Activated CD4-positive, alpha-beta T cell treated with anti-CD3 and anti-CD28 coated beads, Interleukin-2, amount 10 ng/mL, durations not matched to agents 7 days and 5 days (primary cell): ENCODE results near the gene SATB2. TPM values are rescaled to one million over a fixed set of nuclear protein-coding genes. Genes with fewer than 3 reads are reported as not detected.

Experiments used
- CTCF ChIA-PET: fragments of 350-600 bp; sonication (Branson Sonifier 250); formaldehyde crosslinking; loops from one replicate; lab custom pipeline; 2021; ENCODE audit warnings: antibody characterized with exemption; lab: Charles Lee
- POLR2A ChIA-PET: fragments of 350-600 bp; sonication (Branson Sonifier 250); formaldehyde crosslinking; loops from one replicate; lab custom pipeline; 2021; ENCODE audit warnings: antibody characterized with exemption; lab: Charles Lee
- DNase-seq: peaks from one replicate; pipeline ENCODE4 v3.0.0-alpha.2; 2020
- H3K27ac Mint-ChIP-seq: one replicate; pipeline ENCODE4 v1.8.0; 2021; ENCODE audit warnings: mild to moderate bottlenecking, moderate library complexity, mixed read lengths
- H3K27me3 Mint-ChIP-seq: one replicate; pipeline ENCODE4 v1.8.0; 2021; ENCODE audit warnings: mixed read lengths
- H3K36me3 Mint-ChIP-seq: one replicate; pipeline ENCODE4 v1.8.0; 2021; ENCODE audit warnings: low read depth, mixed read lengths
- H3K4me1 Mint-ChIP-seq: one replicate; pipeline ENCODE4 v1.8.0; 2021; ENCODE audit warnings: mixed read lengths
- H3K4me3 Mint-ChIP-seq: one replicate; pipeline ENCODE4 v1.8.0; 2021; ENCODE audit warnings: mild to moderate bottlenecking, moderate library complexity, mixed read lengths
- H3K9me3 Mint-ChIP-seq: one replicate; pipeline ENCODE4 v1.8.0; 2021; ENCODE audit warnings: mixed read lengths
- total RNA-seq, 2 experiments: library from RNA; stranded (reverse); gene quantifications; one replicate each; pipeline ENCODE4 v1.2.3, GENCODE V29; 2021

Gene SATB2
- total RNA-seq, 2 experiments from 2014 or later, result 0.02 to 0.07 TPM

DNA sequence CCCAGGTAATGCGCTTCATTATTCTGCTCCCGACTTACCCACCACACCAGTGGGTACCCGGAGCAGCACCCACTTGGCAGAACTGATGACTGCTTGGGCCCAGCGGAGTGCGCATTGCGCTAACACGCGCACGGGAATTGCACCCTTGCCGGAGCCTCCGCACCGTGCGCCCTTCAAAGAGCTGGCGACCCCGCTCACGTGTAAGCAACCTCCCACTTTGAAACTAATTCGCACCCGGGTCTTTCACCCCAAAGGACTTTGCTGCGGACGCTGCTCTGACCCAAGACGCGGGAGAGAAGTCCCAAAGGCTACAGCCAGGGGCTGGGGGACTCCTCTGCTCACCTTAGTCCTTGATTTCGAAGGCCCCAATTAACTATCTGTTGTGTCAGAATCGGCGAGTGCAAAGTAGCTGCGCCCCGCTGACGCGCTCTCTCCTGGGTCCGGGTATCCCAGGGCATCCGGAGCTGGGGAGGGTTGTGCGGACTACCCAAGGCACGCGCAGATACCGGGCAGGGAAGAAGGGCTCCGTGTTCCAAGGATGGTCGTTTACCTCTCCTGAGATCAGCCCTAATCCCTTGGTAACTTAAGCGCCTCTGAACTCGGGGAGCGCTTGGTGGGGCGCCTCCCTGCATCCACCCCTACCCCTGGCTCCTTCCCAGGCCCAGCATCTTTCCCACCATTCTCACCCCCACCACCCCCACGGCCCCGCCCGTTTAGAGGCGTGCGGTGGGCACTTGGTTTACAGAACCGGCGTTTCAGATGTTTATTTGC is 13.1 kb upstream of the SATB2 start:
- DNase-seq, result no peak
- POLR2A ChIA-PET, result no interaction called here
- Mint-ChIP-seq H3K4me3 (no peak overlapping the region), H3K4me1 (peaks cover 3% of the 10 kb centered on the region), H3K36me3 (no peaks in the 10 kb centered on the region), H3K27me3 (peaks cover 84% of the 10 kb centered on the region), H3K27ac (no peak overlapping the region), H3K9me3 (no peaks in the 10 kb centered on the region)
- CTCF ChIA-PET, result interaction anchor here (1.6 to 1.8 kb wide), 2 partner anchors 8 to 10 kb away, joined by 7 to 8 read pairs; no protein-coding TSS in a partner anchor

DNA sequence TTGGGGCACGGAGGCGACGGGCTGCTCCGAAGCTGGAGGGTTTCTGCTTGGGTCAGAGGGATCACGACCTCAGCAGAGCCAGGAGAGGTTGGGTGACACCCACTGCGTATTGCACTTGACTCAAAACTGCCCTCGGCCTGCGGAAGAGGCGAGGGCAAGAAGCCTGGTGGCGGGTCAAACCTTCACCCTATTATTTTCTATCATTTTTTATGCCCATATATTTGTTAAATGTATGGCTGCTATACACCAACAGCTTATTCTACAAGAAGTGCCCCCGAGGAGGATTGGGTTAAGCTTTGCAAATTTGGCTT is 12.6 kb upstream of the SATB2 start:
- DNase-seq, result no peak

DNA sequence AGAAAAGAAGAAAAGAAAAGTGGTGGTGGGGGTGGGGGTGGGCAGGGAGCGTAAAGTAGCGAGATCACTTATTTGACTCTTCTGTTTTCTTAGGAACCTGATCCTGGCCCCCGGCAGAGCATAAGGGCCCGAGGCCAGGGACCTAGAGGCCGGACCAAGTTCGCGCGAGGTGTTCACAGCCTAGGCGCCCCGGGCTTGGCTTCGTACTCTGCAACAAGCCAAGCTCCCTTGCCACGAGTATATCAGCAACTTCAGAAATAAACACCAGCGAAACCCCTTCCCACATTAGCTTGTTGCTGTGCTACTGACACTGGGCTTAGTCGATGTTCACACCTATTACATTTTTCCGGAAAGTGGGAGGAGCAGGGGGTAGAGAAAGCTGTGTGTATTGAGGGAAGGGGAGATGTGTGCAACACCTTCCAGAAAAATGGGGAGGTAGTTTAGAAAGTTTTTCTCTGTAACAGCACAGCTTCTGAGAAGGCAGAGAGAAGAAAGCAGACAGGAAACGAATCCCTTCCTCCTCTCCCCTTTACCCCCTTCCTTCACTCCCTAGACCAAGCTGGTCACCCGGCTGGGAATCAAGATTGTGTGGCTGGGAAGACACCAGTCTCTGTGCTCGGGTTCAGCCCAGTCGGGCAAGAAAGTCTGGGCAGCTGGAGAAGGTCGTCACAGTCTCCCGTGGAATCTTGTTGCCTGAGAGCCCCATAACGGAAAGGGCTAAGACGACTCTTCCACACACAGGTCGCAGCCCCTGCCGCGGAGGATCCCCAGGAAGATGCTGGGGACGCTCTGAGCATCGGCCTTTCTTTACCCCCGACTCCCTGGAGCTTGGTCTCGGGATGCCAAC is 12.0 kb upstream of the SATB2 start:
- CTCF ChIA-PET, result interaction anchor here (1.1 to 1.8 kb wide), 2 partner anchors 11 to 16 kb away, joined by 4 to 8 read pairs; no protein-coding TSS in a partner anchor
- Mint-ChIP-seq H3K27ac (peak overlapping the region; percentile 5), H3K27me3 (peaks cover 90% of the 10 kb centered on the region), H3K4me3 (no peak overlapping the region), H3K9me3 (no peaks in the 10 kb centered on the region), H3K36me3 (peaks cover 2% of the 10 kb centered on the region), H3K4me1 (peaks cover 6% of the 10 kb centered on the region)
- no peak for DNase-seq
- POLR2A ChIA-PET, result no interaction called here

More for the DNA sequence above, 12.6 kb upstream of the SATB2 start:
- Mint-ChIP-seq H3K27me3 (peaks cover 88% of the 10 kb centered on the region), H3K36me3 (no peaks in the 10 kb centered on the region), H3K27ac (no peak overlapping the region), H3K9me3 (no peaks in the 10 kb centered on the region), H3K4me1 (peaks cover 3% of the 10 kb centered on the region), H3K4me3 (no peak overlapping the region)
- ChIA-PET POLR2A (no interaction called here), CTCF (interaction anchor here (1.1 to 1.8 kb wide), 2 partner anchors 10 to 17 kb away, joined by 4 to 8 read pairs; no protein-coding TSS in a partner anchor)

DNA sequence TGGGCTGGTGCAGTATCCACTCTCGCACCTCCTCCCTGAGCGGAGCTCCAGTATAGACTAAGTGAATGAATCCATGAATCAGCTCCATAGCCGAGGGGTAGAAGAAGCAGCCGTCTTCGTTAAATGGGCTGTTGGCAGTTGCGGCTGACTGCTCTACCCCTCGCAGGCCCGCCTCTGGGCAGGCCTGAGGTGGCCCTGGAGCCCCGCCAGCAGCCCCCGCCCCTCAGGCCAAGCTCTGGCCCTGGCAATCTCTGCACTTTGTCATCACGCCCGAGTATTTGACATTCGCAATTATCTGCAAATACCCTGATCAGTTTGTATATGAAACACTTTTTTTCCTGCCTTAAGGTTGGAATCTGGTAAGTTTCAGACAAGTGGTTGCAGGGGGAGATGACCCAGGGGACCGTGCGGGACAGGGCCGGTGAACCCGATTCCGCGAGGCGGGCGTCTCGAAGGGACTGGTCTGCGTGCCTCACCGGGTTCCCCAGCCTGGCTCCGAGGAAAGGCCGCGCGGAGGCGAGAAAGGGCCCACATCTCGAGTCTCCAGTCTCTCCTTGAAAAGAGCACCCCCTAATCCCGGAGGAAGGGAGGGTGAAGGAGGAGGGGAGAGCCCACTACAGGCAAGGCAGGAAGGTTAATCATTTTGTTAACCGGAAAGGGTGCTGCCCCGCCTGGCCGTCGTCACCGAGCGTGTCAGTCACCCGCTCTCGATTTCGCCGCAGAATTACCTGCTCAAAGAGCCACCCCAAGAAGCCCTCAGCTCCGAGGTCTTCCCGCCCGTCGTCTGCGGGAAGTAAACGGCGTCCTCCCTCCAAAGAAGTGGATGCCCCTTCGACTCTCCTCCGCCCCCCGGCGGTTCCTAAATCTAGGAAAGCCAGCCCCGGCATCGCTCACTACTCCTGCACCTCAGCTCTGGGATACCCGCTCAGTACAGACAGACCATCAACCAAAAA is 11.1 kb upstream of the SATB2 start:
- H3K27me3 Mint-ChIP-seq, result peaks cover 86% of the 10 kb centered on the region
- H3K9me3 Mint-ChIP-seq, result no peaks in the 10 kb centered on the region
- no peak for DNase-seq
- peaks cover 7% of the 10 kb centered on the region for H3K4me1 Mint-ChIP-seq
- peaks cover 2% of the 10 kb centered on the region for H3K36me3 Mint-ChIP-seq
- CTCF ChIA-PET, result interaction anchor here (1.1 kb wide), 1 partner anchor 15 kb away, joined by 4 read pairs; no protein-coding TSS in a partner anchor
- no peak overlapping the region for H3K27ac Mint-ChIP-seq
- POLR2A ChIA-PET, result no interaction called here
- no peak overlapping the region for H3K4me3 Mint-ChIP-seq

DNA sequence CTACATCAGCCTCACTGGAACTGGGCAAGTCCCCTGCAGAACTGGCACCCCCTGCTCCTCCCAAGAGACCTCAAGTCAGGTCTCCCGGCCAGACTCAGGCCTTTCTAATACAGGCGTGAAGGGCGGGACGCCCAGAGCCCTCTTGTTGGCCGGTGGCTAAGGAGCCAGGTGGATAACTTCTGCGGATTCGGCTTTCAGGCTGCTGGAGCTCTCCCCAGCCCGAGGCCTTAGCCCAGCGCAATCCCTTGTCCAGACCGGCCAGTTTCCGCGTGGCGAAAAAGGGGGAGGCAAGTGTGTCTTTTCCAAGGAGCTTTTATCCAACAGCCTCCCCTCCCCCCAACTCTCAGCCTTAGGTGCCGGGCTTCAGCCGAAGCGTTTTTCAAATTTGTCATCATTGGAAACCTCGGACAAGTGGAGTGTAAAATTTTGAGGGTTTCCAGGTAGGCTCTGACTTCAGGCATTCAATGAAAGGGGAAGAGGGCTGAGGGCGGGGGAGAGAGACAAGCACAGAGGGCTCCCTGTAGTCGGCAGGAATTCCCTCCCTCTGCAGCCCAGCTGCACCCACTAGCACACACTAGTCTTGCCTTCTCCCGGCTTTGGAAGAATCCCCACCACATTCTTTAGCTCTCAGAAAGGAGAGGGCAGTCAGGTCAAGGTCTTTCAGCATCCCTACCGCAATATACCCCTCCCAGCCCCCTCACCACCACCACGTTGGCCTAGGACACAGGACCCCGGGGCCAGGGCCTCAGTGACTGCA is 9.5 kb upstream of the SATB2 start:
- no peak for DNase-seq
- peaks cover 7% of the 10 kb centered on the region for H3K4me1 Mint-ChIP-seq
- peaks cover 83% of the 10 kb centered on the region for H3K27me3 Mint-ChIP-seq
- no peak overlapping the region for H3K27ac Mint-ChIP-seq
- H3K9me3 Mint-ChIP-seq, result no peaks in the 10 kb centered on the region
- ChIA-PET CTCF (interaction anchor here (0.5 to 1.5 kb wide), 3 partner anchors 19 to 739 kb away, joined by 3 to 6 read pairs (median 4); no protein-coding TSS in a partner anchor), POLR2A (no interaction called here)
- H3K36me3 Mint-ChIP-seq, result peaks cover 2% of the 10 kb centered on the region
- no peak overlapping the region for H3K4me3 Mint-ChIP-seq

DNA sequence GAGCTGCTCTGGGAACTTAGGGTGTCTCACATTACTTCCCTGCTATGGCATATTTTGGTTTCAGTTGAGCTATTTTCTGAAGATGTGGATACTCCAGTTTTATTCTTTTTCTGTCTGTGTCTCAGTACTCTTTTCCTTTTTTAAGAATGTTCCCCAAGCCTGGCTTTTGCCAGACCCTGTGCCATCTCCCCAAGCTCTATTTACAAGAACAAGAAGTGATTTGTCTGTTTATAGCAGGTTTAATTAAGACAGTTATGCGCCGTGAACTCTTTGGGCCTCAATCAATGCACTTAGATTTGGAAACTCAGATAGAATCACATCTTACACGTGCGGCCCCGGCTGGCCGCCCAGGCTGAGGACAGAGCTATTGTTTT is 8.9 kb upstream of the SATB2 start:
- Mint-ChIP-seq H3K4me1 (peaks cover 8% of the 10 kb centered on the region), H3K9me3 (no peaks in the 10 kb centered on the region), H3K27ac (peak overlapping the region; percentile 22), H3K36me3 (peaks cover 2% of the 10 kb centered on the region), H3K4me3 (no peak overlapping the region), H3K27me3 (peaks cover 81% of the 10 kb centered on the region)
- ChIA-PET POLR2A (no interaction called here), CTCF (interaction anchor here (0.5 to 1.5 kb wide), 2 partner anchors 18 to 738 kb away, joined by 3 to 6 read pairs; no protein-coding TSS in a partner anchor)
- DNase-seq, result no peak

DNA sequence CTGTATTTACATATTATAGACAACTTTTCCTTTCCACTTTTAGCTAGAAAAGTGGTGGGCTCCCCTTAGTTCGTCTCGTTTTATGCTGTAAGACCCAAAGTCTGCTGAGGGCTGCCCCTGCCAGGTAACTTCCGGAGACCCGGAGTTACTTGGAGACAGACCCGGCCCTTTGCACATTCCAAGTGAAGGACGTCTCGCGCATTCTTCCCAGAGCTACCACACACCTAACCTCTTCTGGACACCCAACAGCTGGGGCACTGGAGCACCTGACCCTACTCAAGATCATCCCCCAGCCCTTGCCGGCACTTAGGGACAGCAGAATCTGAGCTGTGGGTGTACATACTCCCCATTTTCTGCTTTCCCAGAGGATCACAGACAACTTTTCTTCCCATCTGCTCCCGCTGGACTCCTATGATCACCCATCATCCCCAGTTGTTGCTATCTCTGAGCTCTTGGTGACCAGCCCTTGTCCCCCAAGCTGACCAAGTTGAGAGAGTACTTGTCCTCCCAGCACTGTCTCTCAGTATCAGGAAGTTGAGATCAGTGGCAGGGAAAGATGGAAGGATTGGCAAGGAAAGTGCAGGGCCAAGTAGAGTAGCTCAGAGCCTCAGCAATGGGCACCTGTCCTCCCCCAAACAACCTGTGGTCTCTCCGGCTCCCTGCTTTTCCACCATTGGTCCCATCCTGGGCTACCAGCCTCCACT is 8.4 kb upstream of the SATB2 start:
- POLR2A ChIA-PET, result no interaction called here
- Mint-ChIP-seq H3K9me3 (no peaks in the 10 kb centered on the region), H3K36me3 (peaks cover 2% of the 10 kb centered on the region), H3K27me3 (peaks cover 81% of the 10 kb centered on the region), H3K4me3 (no peak overlapping the region), H3K27ac (no peak overlapping the region), H3K4me1 (peaks cover 10% of the 10 kb centered on the region)
- DNase-seq, result no peak
- CTCF ChIA-PET, result interaction anchor here (0.5 to 1.8 kb wide), 3 partner anchors 11 to 738 kb away, joined by 3 to 6 read pairs (median 4); no protein-coding TSS in a partner anchor

DNA sequence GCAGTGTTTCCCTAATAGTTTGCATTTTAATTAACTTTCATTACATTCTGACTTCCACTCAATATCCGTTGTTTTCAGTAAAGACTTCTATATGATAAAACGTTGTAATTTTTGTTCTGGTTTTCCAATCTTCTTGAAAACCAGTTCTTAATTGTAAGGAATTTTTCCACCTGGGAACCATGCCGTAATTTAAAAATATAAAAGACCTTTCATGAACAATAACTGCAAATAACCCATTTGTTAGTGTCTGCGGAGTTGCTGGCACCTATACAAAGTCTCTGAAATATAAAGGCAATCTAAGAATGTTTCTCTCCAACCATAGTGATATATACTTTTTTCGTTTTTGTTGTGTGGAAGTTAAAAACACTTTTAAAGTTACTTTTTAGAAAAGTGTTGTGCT is 7.7 kb upstream of the SATB2 start:
- ChIA-PET CTCF (interaction anchor here (1.6 to 1.8 kb wide), 2 partner anchors 10 to 12 kb away, joined by 3 to 4 read pairs; no protein-coding TSS in a partner anchor), POLR2A (no interaction called here)
- Mint-ChIP-seq H3K4me3 (peak overlapping the region; percentile 39), H3K36me3 (peaks cover 4% of the 10 kb centered on the region), H3K27ac (no peak overlapping the region), H3K4me1 (peaks cover 11% of the 10 kb centered on the region), H3K27me3 (peaks cover 80% of the 10 kb centered on the region), H3K9me3 (no peaks in the 10 kb centered on the region)
- no peak for DNase-seq

DNA sequence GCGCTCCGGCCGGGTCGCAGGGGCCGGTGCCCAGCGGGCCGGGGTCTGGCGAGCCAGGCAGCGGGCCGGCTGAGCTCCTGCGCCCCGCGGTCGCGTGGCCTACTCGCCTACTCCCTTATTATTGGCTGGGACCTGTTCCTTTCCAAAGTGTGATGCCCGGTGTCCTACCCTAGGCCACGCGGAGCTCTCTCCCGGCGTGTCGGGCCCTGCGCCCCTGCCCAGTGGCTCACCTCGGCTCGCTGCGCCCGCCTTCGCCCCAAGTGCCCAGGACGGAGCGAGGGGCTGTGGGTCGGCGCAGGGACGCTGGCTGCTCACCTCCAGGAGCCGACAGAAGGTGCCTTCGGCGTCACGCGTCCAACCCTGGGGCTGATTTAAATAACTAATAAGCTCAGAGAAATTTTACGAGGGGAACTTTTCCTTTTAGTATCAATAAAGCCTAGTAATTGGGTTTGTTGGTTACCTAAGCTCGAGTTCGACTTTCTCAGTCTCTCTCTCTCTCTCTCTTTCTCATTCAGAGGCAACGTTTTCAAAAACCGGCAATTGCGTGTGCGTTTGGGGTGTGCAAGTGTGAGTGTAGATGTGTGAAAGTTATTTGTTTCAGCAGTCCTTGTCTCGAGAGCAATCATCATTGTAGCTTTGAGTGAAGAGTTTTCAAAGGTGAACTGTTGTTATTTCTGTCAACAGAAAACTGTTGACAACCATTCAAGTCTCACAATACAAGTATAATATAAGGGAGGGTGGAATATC is 7.0 kb upstream of the SATB2 start:
- no peaks in the 10 kb centered on the region for H3K9me3 Mint-ChIP-seq
- H3K27ac Mint-ChIP-seq, result peak overlapping the region; percentile 20
- peaks cover 17% of the 10 kb centered on the region for H3K4me1 Mint-ChIP-seq
- ChIA-PET POLR2A (no interaction called here), CTCF (interaction anchor here (1.6 to 1.8 kb wide), 2 partner anchors 10 to 11 kb away, joined by 3 to 4 read pairs; no protein-coding TSS in a partner anchor)
- H3K4me3 Mint-ChIP-seq, result peak overlapping the region; percentile 39
- no peak for DNase-seq
- H3K27me3 Mint-ChIP-seq, result peaks cover 80% of the 10 kb centered on the region
- H3K36me3 Mint-ChIP-seq, result peaks cover 5% of the 10 kb centered on the region

DNA sequence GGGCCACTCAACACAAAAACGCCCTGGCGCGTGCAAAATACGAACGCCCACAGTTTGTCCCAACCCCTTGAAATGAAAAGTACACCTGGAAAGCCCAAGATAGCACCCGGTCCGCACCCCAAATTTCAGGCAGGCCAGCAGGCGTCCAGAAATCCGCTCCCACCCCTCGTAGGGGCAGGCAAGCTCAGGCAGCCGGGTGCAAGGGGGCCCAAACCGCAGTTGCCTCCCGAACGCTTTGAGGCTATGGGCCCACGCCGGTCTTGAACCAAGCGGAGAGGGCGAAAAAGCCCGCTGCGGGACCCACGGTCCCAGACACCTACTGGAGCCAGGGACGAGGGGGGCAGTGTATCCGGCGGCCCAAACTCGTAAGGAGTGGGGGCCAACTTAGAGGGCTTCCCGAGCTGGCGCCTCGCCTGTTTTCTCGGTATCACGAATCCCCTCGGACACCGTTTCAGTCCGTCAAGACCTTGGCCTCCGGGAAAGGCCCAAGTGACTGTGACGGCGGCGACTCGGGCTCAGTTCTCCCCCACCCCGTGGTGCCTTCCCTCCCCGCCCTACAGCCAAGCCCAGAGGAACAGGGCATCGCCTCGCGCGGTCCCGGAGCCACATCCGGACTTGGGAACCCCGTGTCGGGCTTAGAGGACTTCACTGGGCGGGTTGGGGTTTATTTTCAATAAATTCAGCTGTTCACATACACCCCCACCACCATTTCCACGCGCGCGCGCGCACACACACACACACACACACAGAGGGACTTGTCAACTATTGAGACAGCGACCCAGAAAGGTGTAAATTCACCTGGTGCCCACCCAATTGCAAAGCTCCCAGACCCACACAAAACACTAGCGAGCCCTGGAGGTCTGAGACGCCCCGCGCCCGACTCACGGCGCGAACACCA is 6.2 kb upstream of the SATB2 start:
- no peak for DNase-seq
- H3K4me1 Mint-ChIP-seq, result peaks cover 18% of the 10 kb centered on the region
- H3K27ac Mint-ChIP-seq, result peak overlapping the region; percentile 60
- POLR2A ChIA-PET, result no interaction called here
- CTCF ChIA-PET, result interaction anchor here (0.7 to 1.8 kb wide), 4 partner anchors 8 to 17 kb away, joined by 3 to 7 read pairs (median 4); no protein-coding TSS in a partner anchor
- peak overlapping the region; percentile 43 for H3K4me3 Mint-ChIP-seq
- no peaks in the 10 kb centered on the region for H3K9me3 Mint-ChIP-seq
- peaks cover 76% of the 10 kb centered on the region for H3K27me3 Mint-ChIP-seq
- H3K36me3 Mint-ChIP-seq, result peaks cover 7% of the 10 kb centered on the region
